Measurements from ENCODE around the gene SFTPB.
A peak's percentile ranks its signal among the peaks of the same experiment; 100 is the strongest.

SFTPB gene

GRCh38 chr2:85702172-85702571 is 34.2 kb upstream of the SFTPB start:
- DNase-seq: no peak

GRCh38 chr2:85699325-85699724 is 31.3 kb upstream of the SFTPB start:
- DNase-seq: no peak

GRCh38 chr2:85698880-85699254 is 30.9 kb upstream of the SFTPB start:
- no peak for DNase-seq

GRCh38 chr2:85698184-85698879 is 30.3 kb upstream of the SFTPB start:
- DNase-seq: no peak

- DNase-seq: no peak
Observed at GRCh38 chr2:85697716-85698115, 29.7 kb upstream of the SFTPB start.

GRCh38 chr2:85697096-85697495 is 29.1 kb upstream of the SFTPB start:
- no peak for DNase-seq

- no peak for DNase-seq
Observed at GRCh38 chr2:85695691-85696668, 28.0 kb upstream of the SFTPB start.

GRCh38 chr2:85695121-85695520 is 27.1 kb upstream of the SFTPB start:
- no peak for DNase-seq

GRCh38 chr2:85694052-85695025 is 26.3 kb upstream of the SFTPB start, which contains the start of gene GNLY:
GNLY (plus strand) TSS chr2:85694358; CDS start chr2:85694419, 61 bp downstream.
- DNase-seq: no peak

GRCh38 chr2:85692039-85692645 is 24.1 kb upstream of the SFTPB start:
- no peak for DNase-seq

- no peak for DNase-seq
Observed at GRCh38 chr2:85690932-85691331, 22.9 kb upstream of the SFTPB start.

GRCh38 chr2:85684806-85685205 is 16.8 kb upstream of the SFTPB start:
- no peak for DNase-seq

GRCh38 chr2:85684380-85684779 is 16.4 kb upstream of the SFTPB start:
- DNase-seq: no peak

- no peak for DNase-seq
Observed at GRCh38 chr2:85682378-85682777, 14.4 kb upstream of the SFTPB start.

GRCh38 chr2:85681776-85682175 is 13.8 kb upstream of the SFTPB start:
- no peak for DNase-seq

- DNase-seq: no peak
Observed at GRCh38 chr2:85681372-85681763, 13.4 kb upstream of the SFTPB start.

- no peak for DNase-seq
Observed at GRCh38 chr2:85680707-85681371, 12.8 kb upstream of the SFTPB start.

- peak; percentile 52 to 66 (median 59) for DNase-seq
Observed at GRCh38 chr2:85678794-85679672, 11.0 kb upstream of the SFTPB start.

- no peak for DNase-seq
Observed at GRCh38 chr2:85678377-85678776, 10.4 kb upstream of the SFTPB start.

GRCh38 chr2:85675866-85676548 is 8.0 kb upstream of the SFTPB start:
- DNase-seq: no peak
